DND-41 (cell line): ENCODE results near the gene ACSL5.

Source experiments
- ATAC-seq: fragments of 200-7000 bp; cut with Tn5 transposase; 3 replicates; pipeline ENCODE4 v1.9.1; 2021; ENCODE audit warnings: low read depth; ENCODE audit not compliant: insufficient read depth
- DNase-seq: peaks from one replicate; pipeline ENCODE4 v3.0.0-alpha.2; 2020
- H2AFZ ChIP-seq: 2 replicates; pipeline ENCODE4 v1.6.0; 2012; ENCODE audit warnings: low read depth, low read length
- H3K27ac ChIP-seq: 2 replicates; pipeline ENCODE4 v1.5.1; 2012; ENCODE audit warnings: low read length, inconsistent platforms
- H3K27me3 ChIP-seq: fragments of 200-600 bp; sonication (generic); 2 replicates; pipeline ENCODE4 v1.6.0; 2012; ENCODE audit warnings: low read length, mild to moderate bottlenecking, inconsistent platforms; ENCODE audit not compliant: insufficient read depth, poor library complexity
- H3K36me3 ChIP-seq: 2 replicates; pipeline ENCODE4 v1.5.1; 2012; ENCODE audit warnings: low read length, inconsistent platforms; ENCODE audit not compliant: insufficient read depth
- H3K4me1 ChIP-seq: 2 replicates; pipeline ENCODE4 v1.5.1; 2012; ENCODE audit warnings: mild to moderate bottlenecking, low read length; ENCODE audit not compliant: insufficient read depth
- H3K4me2 ChIP-seq: 2 replicates; pipeline ENCODE4 v1.6.0; 2012; ENCODE audit warnings: mild to moderate bottlenecking, moderate library complexity, low read length, inconsistent platforms; ENCODE audit not compliant: insufficient read depth
- H3K4me3 ChIP-seq, 2 experiments: fragments of 200-600 bp in 1 of 2; shearing (Covaris generic) in 1 of 2; 2 replicates each; pipeline ENCODE4 v1.5.1; 2012 to 2016; ENCODE audit warnings: inconsistent platforms in 2 of 2, low read length in 2 of 2, mild to moderate bottlenecking in 2 of 2, low read depth in 1 of 2, moderate library complexity in 1 of 2
- H3K79me2 ChIP-seq: 2 replicates; pipeline ENCODE4 v1.6.0; 2012; ENCODE audit warnings: low read length, inconsistent platforms; ENCODE audit not compliant: insufficient read depth
- H3K9ac ChIP-seq: 2 replicates; pipeline ENCODE4 v1.6.0; 2012; ENCODE audit warnings: low read depth, mild to moderate bottlenecking, inconsistent platforms, low read length, moderate library complexity
- H3K9me3 ChIP-seq: 2 replicates; pipeline ENCODE4 v1.5.1; 2012; ENCODE audit warnings: low read length, moderate library complexity, mild to moderate bottlenecking, inconsistent platforms; ENCODE audit not compliant: insufficient read depth, severe bottlenecking
- H4K20me1 ChIP-seq: 2 replicates; pipeline ENCODE4 v1.6.0; 2012; ENCODE audit warnings: low read length; ENCODE audit not compliant: insufficient read depth
- EZH2 ChIP-seq: IDR thresholded peaks from 3 replicates; pipeline ENCODE4 v1.6.1; 2012; ENCODE audit warnings: borderline replicate concordance, low read depth, mild to moderate bottlenecking, moderate library complexity, low read length, inconsistent platforms; ENCODE audit not compliant: severe bottlenecking
- TF ChIP-seq, protein P1 (sequence below): IDR thresholded peaks from 2 replicates; pipeline ENCODE4 v1.5.1; 2012; ENCODE audit warnings: borderline replicate concordance, low read length, moderate library complexity, mild to moderate bottlenecking; ENCODE audit not compliant: poor library complexity, severe bottlenecking; ENCODE audit errors: extremely low read depth

The ACSL5 gene

DNA sequence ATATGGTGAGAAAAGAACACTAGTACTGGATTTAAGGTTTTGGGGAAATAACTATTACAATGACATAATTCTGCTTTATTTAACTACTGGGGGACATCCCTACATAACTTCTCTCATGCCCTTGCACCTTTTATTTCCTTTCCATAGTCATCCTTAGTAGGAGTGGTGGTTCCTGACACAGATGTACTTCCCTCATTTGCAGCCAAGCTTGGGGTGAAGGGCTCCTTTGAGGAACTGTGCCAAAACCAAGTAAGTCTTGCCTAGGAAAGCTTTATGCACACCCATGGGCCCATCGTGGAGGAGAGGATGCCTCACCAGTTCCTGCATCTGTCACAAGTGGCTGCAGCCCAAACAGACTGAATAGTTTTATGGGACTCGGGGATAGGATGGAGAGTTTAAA is 52.2 kb downstream of the ACSL5 start:
- Histone ChIP-seq H2AFZ (no peak overlapping the region), H4K20me1 (no peaks in the 10 kb centered on the region), H3K27ac (no peak overlapping the region), H3K27me3 (no peaks in the 10 kb centered on the region), H3K36me3 (peaks cover 65% of the 10 kb centered on the region), H3K4me3 (no peak overlapping the region), H3K9ac (no peak overlapping the region), H3K9me3 (no peaks in the 10 kb centered on the region), H3K79me2 (no peaks in the 10 kb centered on the region), H3K4me1 (no peaks in the 10 kb centered on the region), H3K4me2 (no peak overlapping the region)
- TF ChIP-seq, protein P1, sequence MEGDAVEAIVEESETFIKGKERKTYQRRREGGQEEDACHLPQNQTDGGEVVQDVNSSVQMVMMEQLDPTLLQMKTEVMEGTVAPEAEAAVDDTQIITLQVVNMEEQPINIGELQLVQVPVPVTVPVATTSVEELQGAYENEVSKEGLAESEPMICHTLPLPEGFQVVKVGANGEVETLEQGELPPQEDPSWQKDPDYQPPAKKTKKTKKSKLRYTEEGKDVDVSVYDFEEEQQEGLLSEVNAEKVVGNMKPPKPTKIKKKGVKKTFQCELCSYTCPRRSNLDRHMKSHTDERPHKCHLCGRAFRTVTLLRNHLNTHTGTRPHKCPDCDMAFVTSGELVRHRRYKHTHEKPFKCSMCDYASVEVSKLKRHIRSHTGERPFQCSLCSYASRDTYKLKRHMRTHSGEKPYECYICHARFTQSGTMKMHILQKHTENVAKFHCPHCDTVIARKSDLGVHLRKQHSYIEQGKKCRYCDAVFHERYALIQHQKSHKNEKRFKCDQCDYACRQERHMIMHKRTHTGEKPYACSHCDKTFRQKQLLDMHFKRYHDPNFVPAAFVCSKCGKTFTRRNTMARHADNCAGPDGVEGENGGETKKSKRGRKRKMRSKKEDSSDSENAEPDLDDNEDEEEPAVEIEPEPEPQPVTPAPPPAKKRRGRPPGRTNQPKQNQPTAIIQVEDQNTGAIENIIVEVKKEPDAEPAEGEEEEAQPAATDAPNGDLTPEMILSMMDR = no peak
- TF ChIP-seq EZH2 = no peak
- ATAC-seq = no peak
- DNase-seq = no peak

DNA sequence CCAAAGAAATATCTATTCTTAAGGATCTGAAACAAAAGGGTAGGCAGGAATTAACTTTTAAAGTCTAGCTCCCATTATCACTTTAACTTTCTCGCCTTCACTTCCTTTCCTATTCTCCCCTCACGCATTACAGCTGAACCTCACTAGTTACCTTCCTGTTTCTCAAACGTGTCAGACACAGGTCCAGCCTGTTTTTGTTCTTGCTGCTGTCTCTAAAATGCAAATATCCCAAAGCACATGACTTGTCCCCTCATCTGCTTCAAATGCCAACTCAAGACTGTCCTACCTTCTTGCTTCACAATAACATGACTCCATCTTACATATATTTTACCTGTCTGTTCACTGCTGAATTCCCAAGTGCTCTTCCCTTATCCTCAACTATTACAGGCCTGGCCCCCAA is 55.2 kb downstream of the ACSL5 start:
- H3K36me3 ChIP-seq = peaks cover 79% of the 10 kb centered on the region
- H3K27ac ChIP-seq = no peak overlapping the region
- H4K20me1 ChIP-seq = no peaks in the 10 kb centered on the region
- no peak overlapping the region for H3K4me2 ChIP-seq
- no peak overlapping the region for H3K4me3 ChIP-seq
- no peaks in the 10 kb centered on the region for H3K4me1 ChIP-seq
- H3K79me2 ChIP-seq = no peaks in the 10 kb centered on the region
- no peaks in the 10 kb centered on the region for H3K9me3 ChIP-seq
- no peak for ATAC-seq
- DNase-seq = no peak
- no peaks in the 10 kb centered on the region for H3K27me3 ChIP-seq
- H3K9ac ChIP-seq = no peak overlapping the region
- TF ChIP-seq EZH2 = no peak
- TF ChIP-seq, protein P1 = no peak
- H2AFZ ChIP-seq = no peak overlapping the region

- DNase-seq (no peak), ATAC-seq (no peak)
- no peak overlapping the region for H2AFZ ChIP-seq
- H3K4me2 ChIP-seq = no peak overlapping the region
- no peaks in the 10 kb centered on the region for H3K9me3 ChIP-seq
- H3K4me3 ChIP-seq = no peak overlapping the region
- no peak overlapping the region for H3K27ac ChIP-seq
- TF ChIP-seq EZH2 = no peak
- TF ChIP-seq, protein P1 = no peak
- H3K79me2 ChIP-seq = no peaks in the 10 kb centered on the region
- H3K27me3 ChIP-seq = no peaks in the 10 kb centered on the region
- H3K9ac ChIP-seq = no peak overlapping the region
- H4K20me1 ChIP-seq = no peaks in the 10 kb centered on the region
- H3K36me3 ChIP-seq = peaks cover 85% of the 10 kb centered on the region
- no peaks in the 10 kb centered on the region for H3K4me1 ChIP-seq
Observed at GRCh38 chr10:112429654-112430230, 55.8 kb downstream of the ACSL5 start.
